Endodermal cell (in vitro differentiated cells): ENCODE data around the gene USP12. TPM values are rescaled to one million over a fixed set of nuclear protein-coding genes. Genes with fewer than 3 reads are reported as not detected.
A peak's percentile ranks its signal among the peaks of the same experiment; 100 is the strongest.

Experiments
- DNase-seq: peaks from one replicate; pipeline ENCODE4 v3.0.0-alpha.2; 2017
- H3K27ac ChIP-seq: 2 replicates; pipeline ENCODE4 v1.5.1; 2013; ENCODE audit warnings: mild to moderate bottlenecking, low read depth, low read length, moderate library complexity
- H3K27me3 ChIP-seq: 2 replicates; pipeline ENCODE4 v1.6.1; 2013; ENCODE audit warnings: mild to moderate bottlenecking, low read length, moderate library complexity; ENCODE audit not compliant: insufficient read depth, control insufficient read depth, poor library complexity, severe bottlenecking
- H3K36me3 ChIP-seq: 2 replicates; pipeline ENCODE4 v1.7.0; 2013; ENCODE audit warnings: mild to moderate bottlenecking, low read length, moderate library complexity; ENCODE audit not compliant: control insufficient read depth, insufficient read depth
- H3K4me1 ChIP-seq: one replicate; pipeline ENCODE4 v1.7.0; 2013; ENCODE audit warnings: low read length; ENCODE audit not compliant: control insufficient read depth, insufficient read depth
- H3K4me3 ChIP-seq: 2 replicates; pipeline ENCODE4 v1.5.1; 2013; ENCODE audit warnings: mild to moderate bottlenecking, low read length, moderate library complexity
- H3K9ac ChIP-seq: 2 replicates; pipeline ENCODE4 v1.6.1; 2013; ENCODE audit warnings: mild to moderate bottlenecking, low read length, moderate library complexity; ENCODE audit not compliant: poor library complexity, severe bottlenecking; ENCODE audit errors: extremely low read depth
- H3K9me3 ChIP-seq: 2 replicates; pipeline ENCODE4 v1.6.1; 2013; ENCODE audit warnings: mild to moderate bottlenecking, low read length, moderate library complexity; ENCODE audit not compliant: control insufficient read depth
- H3K27ac Mint-ChIP-seq: 2 replicates; pipeline ENCODE4 v1.8.0; 2020; ENCODE audit warnings: mixed read lengths
- H3K27me3 Mint-ChIP-seq: 2 replicates; pipeline ENCODE4 v1.8.0; 2021; ENCODE audit warnings: mild to moderate bottlenecking, mixed read lengths; ENCODE audit not compliant: insufficient read depth
- H3K36me3 Mint-ChIP-seq: 2 replicates; pipeline ENCODE4 v1.8.0; 2020; ENCODE audit warnings: low read depth, mixed read lengths
- H3K4me1 Mint-ChIP-seq: 2 replicates; pipeline ENCODE4 v1.8.0; 2020; ENCODE audit warnings: mixed read lengths
- H3K4me3 Mint-ChIP-seq: 2 replicates; pipeline ENCODE4 v1.8.0; 2020; ENCODE audit warnings: mild to moderate bottlenecking, moderate library complexity, mixed read lengths
- H3K9me3 Mint-ChIP-seq: 2 replicates; pipeline ENCODE4 v1.8.0; 2020; ENCODE audit warnings: mild to moderate bottlenecking, mixed read lengths
- WGBS, 2 experiments: methylation state at CpG; one replicate each; pipeline versions ENCODE4 v1.1.5 to v1.1.7; 2013; ENCODE audit warnings: missing lambda C conversion rate in 2 of 2, mixed read lengths in 1 of 2; ENCODE audit not compliant: insufficient coverage in 1 of 2, insufficient read length in 1 of 2; 5-methylcytosine and 5-hydroxymethylcytosine counted together
- total RNA-seq, 2 donors: library from RNA; stranded (reverse); fragmentation: NEBNext Ultra II Directional in 1 of 2; extraction: Animal tissue kit (Norgen Biotek cat#: 25700) in 1 of 2; gene quantifications; 2 replicates in 1 of 2; 3 replicates in 1 of 2; pipeline ENCODE4 v1.2.1, GENCODE V29; 2021
- TF ChIP-seq, protein P1 (sequence below): fragments of 200-600 bp; sonication (generic); conservative IDR thresholded peaks from 2 replicates; pipeline ENCODE4 v1.5.0; 2021; ENCODE audit warnings: antibody characterized with exemption, mild to moderate bottlenecking

Gene USP12
- total RNA-seq, 2 donors from 2014 or later: 18.9 to 23.2 TPM

- H3K4me1 ChIP-seq: peaks cover 5% of the 10 kb centered on the region
- 0 to 1% methylated on average over 18 to 55 of the region's 56 CpGs for WGBS, 2 experiments
- no peaks in the 10 kb centered on the region for H3K36me3 Mint-ChIP-seq
- H3K4me1 Mint-ChIP-seq: peaks cover 30% of the 10 kb centered on the region
- H3K27ac ChIP-seq: peak overlapping the region; percentile 21
- DNase-seq: peak; percentile 85
- peak overlapping the region; percentile 84 for H3K27ac Mint-ChIP-seq
- peaks cover 31% of the 10 kb centered on the region for H3K27me3 ChIP-seq
- no peaks in the 10 kb centered on the region for H3K36me3 ChIP-seq
- no peaks in the 10 kb centered on the region for H3K9me3 ChIP-seq
- peak overlapping the region; percentile 94 for H3K4me3 ChIP-seq
- H3K9ac ChIP-seq: peak overlapping the region; percentile 66
- peak overlapping the region; percentile 73 for H3K4me3 Mint-ChIP-seq
- TF ChIP-seq, protein P1, sequence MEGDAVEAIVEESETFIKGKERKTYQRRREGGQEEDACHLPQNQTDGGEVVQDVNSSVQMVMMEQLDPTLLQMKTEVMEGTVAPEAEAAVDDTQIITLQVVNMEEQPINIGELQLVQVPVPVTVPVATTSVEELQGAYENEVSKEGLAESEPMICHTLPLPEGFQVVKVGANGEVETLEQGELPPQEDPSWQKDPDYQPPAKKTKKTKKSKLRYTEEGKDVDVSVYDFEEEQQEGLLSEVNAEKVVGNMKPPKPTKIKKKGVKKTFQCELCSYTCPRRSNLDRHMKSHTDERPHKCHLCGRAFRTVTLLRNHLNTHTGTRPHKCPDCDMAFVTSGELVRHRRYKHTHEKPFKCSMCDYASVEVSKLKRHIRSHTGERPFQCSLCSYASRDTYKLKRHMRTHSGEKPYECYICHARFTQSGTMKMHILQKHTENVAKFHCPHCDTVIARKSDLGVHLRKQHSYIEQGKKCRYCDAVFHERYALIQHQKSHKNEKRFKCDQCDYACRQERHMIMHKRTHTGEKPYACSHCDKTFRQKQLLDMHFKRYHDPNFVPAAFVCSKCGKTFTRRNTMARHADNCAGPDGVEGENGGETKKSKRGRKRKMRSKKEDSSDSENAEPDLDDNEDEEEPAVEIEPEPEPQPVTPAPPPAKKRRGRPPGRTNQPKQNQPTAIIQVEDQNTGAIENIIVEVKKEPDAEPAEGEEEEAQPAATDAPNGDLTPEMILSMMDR: no peak
- no peaks in the 10 kb centered on the region for H3K9me3 Mint-ChIP-seq
- peaks cover 29% of the 10 kb centered on the region for H3K27me3 Mint-ChIP-seq
Observed at GRCh38 chr13:27170516-27171243, 931 bp downstream of the USP12 start.

DNA sequence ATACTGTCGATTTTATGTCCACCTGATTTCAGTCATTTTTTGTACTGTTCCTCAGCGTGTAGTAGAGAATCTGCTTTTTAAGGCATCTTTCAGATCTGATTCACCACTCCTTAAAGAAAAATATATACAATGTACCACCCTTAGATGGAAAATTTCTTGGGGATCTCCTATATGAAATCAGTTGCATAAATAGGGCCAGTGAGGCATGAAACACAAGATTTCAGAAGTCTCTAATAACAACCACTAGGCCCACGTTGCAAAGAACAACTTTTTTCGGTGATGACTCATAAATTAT is 1.4 kb downstream of the USP12 start:
- WGBS, 2 experiments: 36 to 44% methylated on average over 4 of the region's 4 CpGs
- DNase-seq: no peak

GRCh38 chr13:27168906-27169657 is 2.5 kb downstream of the USP12 start:
- peaks cover 18% of the 10 kb centered on the region for H3K27me3 ChIP-seq
- H3K4me1 ChIP-seq: peaks cover 3% of the 10 kb centered on the region
- H3K27ac Mint-ChIP-seq: no peak overlapping the region
- H3K9ac ChIP-seq: no peak overlapping the region
- no peak overlapping the region for H3K4me3 ChIP-seq
- no peaks in the 10 kb centered on the region for H3K36me3 Mint-ChIP-seq
- peaks cover 26% of the 10 kb centered on the region for H3K4me1 Mint-ChIP-seq
- no peak overlapping the region for H3K27ac ChIP-seq
- no peaks in the 10 kb centered on the region for H3K9me3 ChIP-seq
- no peaks in the 10 kb centered on the region for H3K9me3 Mint-ChIP-seq
- peaks cover 18% of the 10 kb centered on the region for H3K27me3 Mint-ChIP-seq
- H3K36me3 ChIP-seq: no peaks in the 10 kb centered on the region
- no peak for DNase-seq
- TF ChIP-seq, protein P1: no peak
- peak overlapping the region; percentile 73 for H3K4me3 Mint-ChIP-seq
- 90 to 92% methylated on average over 7 to 8 of the region's 8 CpGs for WGBS, 2 experiments

More for the DNA sequence above, 1.4 kb downstream of the USP12 start:
- peak overlapping the region; percentile 66 for H3K9ac ChIP-seq
- Mint-ChIP-seq H3K4me3 (peak overlapping the region; percentile 73), H3K27me3 (peaks cover 25% of the 10 kb centered on the region), H3K4me1 (peaks cover 31% of the 10 kb centered on the region), H3K9me3 (no peaks in the 10 kb centered on the region), H3K27ac (no peak overlapping the region), H3K36me3 (no peaks in the 10 kb centered on the region)
- H3K4me3 ChIP-seq: peak overlapping the region; percentile 94
- H3K9me3 ChIP-seq: no peaks in the 10 kb centered on the region
- TF ChIP-seq, protein P1: no peak
- H3K36me3 ChIP-seq: no peaks in the 10 kb centered on the region
- H3K4me1 ChIP-seq: peaks cover 5% of the 10 kb centered on the region
- H3K27ac ChIP-seq: peak overlapping the region; percentile 21
- peaks cover 26% of the 10 kb centered on the region for H3K27me3 ChIP-seq
